Dendritic cell treated with granulocyte-macrophage colony-stimulating factor and Interleukin-4, amounts not matched to agents 40 ng/mL and 50 ng/mL, for 4 days (primary cell): ENCODE measurements around the gene P4HA2.

Experiments used
- H3K27ac Mint-ChIP-seq: one replicate; pipeline ENCODE4 v1.8.0; 2022; ENCODE audit warnings: mild to moderate bottlenecking, mixed read lengths
- H3K27me3 Mint-ChIP-seq: one replicate; pipeline ENCODE4 v1.8.0; 2022; ENCODE audit warnings: mild to moderate bottlenecking, mixed read lengths
- H3K36me3 Mint-ChIP-seq: one replicate; pipeline ENCODE4 v1.8.0; 2022; ENCODE audit warnings: low read depth, mixed read lengths
- H3K4me1 Mint-ChIP-seq: one replicate; pipeline ENCODE4 v1.8.0; 2022; ENCODE audit warnings: low read depth, mixed read lengths
- H3K4me3 Mint-ChIP-seq: one replicate; pipeline ENCODE4 v1.8.0; 2022; ENCODE audit warnings: mild to moderate bottlenecking, moderate library complexity, mixed read lengths
- H3K9me3 Mint-ChIP-seq: one replicate; pipeline ENCODE4 v1.8.0; 2022; ENCODE audit warnings: mixed read lengths
- intact Hi-C: fragments of 100-400 bp; cut with micrococcal nuclease; formaldehyde crosslinking; loops from one replicate; pipeline ENCODE4 v1.15.0; 2022

P4HA2 gene

DNA sequence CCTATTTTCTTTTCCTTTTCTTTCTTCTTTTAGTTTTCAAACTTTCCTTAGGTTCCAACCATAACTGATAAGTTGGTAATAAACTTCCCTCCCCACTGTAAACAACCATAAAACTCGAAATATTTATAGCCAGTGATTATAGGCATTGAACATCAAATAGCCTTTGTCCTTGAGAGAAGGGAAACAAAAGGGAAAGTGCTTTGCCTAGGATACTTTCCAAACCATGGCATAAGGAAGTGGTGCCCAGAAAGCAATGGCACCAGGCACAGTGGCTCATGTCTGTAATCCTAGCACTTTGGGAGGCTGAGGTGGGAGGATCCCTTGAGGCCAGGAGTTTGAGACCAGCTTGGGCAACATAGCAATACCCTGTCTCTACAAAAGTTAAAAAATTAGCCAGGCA, 17.9 kb upstream of the P4HA2 start:
- Mint-ChIP-seq H3K9me3 (peaks cover 31% of the 10 kb centered on the region), H3K4me1 (peaks cover 3% of the 10 kb centered on the region), H3K27me3 (peaks cover 17% of the 10 kb centered on the region), H3K27ac (no peak overlapping the region), H3K36me3 (no peaks in the 10 kb centered on the region), H3K4me3 (no peak overlapping the region)
- intact Hi-C loops = no loop called here

DNA sequence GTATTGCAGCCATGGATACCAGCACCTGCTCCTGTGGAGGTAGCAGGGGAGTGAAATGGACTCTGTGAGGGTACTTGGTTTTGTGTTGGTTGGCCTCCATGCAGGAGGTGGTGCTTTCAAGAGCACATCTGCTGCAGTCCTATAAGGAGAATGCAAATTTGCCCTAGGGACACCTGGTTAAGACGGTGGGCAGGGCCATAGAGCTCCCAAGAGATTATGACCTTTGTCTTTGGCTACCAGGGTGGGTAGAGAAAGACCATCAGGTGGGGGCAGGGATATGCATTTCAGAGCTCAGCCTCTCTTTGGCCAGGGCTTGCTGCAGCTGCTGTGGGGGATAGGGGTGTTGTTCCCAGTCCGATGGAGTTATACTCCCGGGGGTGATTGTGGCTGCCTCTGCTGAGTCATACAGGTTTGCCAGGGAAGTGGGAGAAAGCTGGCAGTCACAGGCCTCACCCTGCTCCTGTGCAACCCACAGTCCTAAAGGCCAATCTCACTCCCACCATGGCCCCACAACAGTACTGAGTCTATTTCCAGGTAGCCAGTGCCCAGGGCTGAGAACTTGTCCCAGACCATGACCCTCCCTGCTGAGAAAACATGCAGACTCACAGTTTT, 15.8 kb upstream of the P4HA2 start:
- Mint-ChIP-seq H3K4me3 (no peak overlapping the region), H3K27ac (no peak overlapping the region), H3K27me3 (peaks cover 13% of the 10 kb centered on the region), H3K9me3 (peaks cover 31% of the 10 kb centered on the region), H3K4me1 (peaks cover 5% of the 10 kb centered on the region), H3K36me3 (no peaks in the 10 kb centered on the region)
- intact Hi-C loops = no loop called here

DNA sequence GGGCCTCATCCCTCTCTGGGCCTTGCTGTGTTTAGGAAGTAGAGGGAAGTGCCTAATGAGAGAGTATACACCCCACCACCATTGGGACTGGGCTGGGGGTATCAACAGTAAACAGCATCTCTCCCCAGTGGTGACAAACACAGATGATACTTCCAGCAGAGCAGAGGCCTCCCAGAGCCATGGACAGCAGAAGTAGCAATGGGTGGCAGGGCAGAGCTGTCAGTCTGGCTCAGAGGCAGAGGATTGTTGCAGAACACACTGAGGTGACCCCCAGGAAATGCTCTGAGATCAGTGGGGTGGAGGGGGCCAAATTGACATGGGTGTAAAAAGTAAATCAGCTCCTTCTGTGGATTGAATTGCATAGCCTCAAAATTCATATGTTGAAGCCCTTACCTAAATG, 12.1 kb upstream of the P4HA2 start:
- Mint-ChIP-seq H3K27me3 (peaks cover 8% of the 10 kb centered on the region), H3K27ac (no peak overlapping the region), H3K36me3 (no peaks in the 10 kb centered on the region), H3K4me1 (peaks cover 5% of the 10 kb centered on the region), H3K9me3 (peaks cover 15% of the 10 kb centered on the region), H3K4me3 (no peak overlapping the region)
- intact Hi-C loops = loop anchor here (10.0 kb wide), 1 partner anchor 175 kb away; the partner anchor contains the start of gene IL3

DNA sequence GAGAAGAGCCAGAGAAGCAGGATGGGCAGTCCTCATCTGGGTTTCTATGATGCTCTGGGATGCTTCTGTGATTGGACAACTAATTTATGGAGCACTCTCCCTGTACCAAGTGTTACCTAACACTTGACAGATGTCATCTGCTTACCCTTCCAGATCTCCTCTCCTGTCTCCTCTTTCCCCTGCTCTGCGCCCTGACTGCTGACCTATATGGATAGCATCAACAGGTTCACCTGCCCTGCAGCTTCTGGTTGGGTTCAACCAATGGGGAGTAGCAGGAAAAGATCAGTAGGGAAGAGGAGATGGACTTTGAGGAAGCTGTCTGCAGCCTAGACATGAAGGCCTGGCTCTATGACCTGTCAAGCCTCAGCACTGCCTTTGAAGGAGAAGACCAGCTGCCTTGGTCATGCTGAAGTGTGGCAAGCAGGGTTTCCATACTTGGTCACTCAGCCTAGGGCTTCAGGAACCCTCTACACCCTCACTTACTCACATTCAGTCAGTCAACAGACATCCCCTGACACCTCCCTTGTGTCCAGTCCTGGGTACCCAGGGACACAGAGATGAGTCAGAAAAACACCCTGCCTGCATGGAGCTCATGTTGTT, 11.3 kb upstream of the P4HA2 start:
- H3K36me3 Mint-ChIP-seq = no peaks in the 10 kb centered on the region
- no peak overlapping the region for H3K27ac Mint-ChIP-seq
- peaks cover 8% of the 10 kb centered on the region for H3K9me3 Mint-ChIP-seq
- H3K4me1 Mint-ChIP-seq = peaks cover 5% of the 10 kb centered on the region
- H3K27me3 Mint-ChIP-seq = peaks cover 6% of the 10 kb centered on the region
- intact Hi-C loops = loop anchor here (10.0 kb wide), 1 partner anchor 174 kb away; the partner anchor contains the start of gene IL3
- no peak overlapping the region for H3K4me3 Mint-ChIP-seq

DNA sequence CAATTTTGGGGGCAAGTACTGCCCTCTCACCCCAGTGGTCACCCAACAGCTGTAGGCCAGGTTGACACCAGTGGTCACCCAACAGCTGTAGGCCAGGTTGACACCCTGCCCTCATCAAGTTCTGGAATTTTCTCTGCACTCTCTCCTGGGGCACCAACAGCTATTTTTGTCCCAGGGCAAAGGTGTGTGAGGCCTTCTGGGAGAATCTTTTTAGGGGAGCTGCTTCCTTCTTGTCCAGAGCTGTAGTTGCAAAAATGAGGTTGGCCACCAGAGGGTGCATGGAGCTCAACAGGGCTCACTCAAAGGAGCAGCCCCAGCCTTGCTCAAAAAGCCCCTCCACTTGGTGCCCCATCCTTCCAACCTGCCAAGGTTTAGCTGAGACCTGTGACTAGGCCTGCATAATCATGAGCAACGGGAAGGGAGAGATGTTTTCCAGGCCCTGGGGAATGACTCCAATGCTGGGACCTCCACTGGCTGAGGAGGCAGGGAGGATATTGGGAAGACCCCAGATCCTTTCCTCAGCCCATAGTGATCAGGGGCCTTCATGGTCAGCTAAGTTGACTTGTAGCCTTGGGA, 10.6 kb upstream of the P4HA2 start:
- Mint-ChIP-seq H3K4me1 (peaks cover 5% of the 10 kb centered on the region), H3K36me3 (no peaks in the 10 kb centered on the region), H3K9me3 (peaks cover under 1% of the 10 kb centered on the region), H3K27ac (no peak overlapping the region), H3K27me3 (peaks cover 4% of the 10 kb centered on the region), H3K4me3 (no peak overlapping the region)
- intact Hi-C loops = loop anchor here (10.0 kb wide), 1 partner anchor 173 kb away; the partner anchor contains the start of gene IL3

DNA sequence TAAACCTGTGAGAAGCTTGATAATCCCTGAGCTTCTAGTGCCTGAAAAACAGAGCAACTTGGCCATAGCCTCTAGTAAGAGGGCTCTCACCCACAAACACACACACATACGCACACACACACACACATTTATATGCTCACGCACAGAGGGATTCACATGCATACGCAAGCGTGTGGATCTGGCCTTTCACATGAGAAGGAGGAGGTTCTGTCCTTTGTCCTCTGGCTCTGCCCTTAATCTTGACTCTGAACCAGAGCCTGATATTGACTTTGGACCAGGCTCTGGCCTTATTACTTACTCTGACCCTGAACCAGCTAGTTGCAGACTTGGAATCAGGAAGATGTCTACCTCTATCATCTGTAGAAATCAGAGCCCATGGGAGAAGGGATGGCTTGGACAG, 10.0 kb upstream of the P4HA2 start:
- Mint-ChIP-seq H3K4me3 (no peak overlapping the region), H3K36me3 (no peaks in the 10 kb centered on the region), H3K27ac (no peak overlapping the region), H3K4me1 (peaks cover 5% of the 10 kb centered on the region), H3K27me3 (peaks cover 2% of the 10 kb centered on the region), H3K9me3 (no peaks in the 10 kb centered on the region)
- intact Hi-C loops = loop anchor here (10.0 kb wide), 1 partner anchor 173 kb away; the partner anchor contains the start of gene IL3

DNA sequence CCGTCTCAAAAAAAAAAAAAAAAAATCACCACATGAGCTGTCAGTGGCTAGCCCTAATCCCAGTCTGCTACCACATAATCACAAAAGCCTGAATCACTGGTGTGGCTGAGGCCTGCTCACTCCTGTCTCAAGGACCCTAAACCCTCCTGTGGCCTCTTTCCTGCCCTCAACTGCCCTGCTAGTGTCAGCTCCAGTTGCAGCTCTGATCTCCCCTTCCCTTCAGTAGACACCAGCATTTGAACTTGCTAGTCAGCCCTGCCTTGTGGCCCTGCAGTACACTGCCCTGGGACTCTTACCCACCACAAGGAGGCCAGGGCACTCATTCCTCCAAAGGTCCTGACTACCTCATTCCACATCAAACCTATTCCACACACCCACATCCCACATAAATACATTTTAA, 9.5 kb upstream of the P4HA2 start:
- Mint-ChIP-seq H3K4me1 (peaks cover 5% of the 10 kb centered on the region), H3K27ac (no peak overlapping the region)
- intact Hi-C loops = loop anchor here (10.0 kb wide), 1 partner anchor 172 kb away; the partner anchor contains the start of gene IL3

DNA sequence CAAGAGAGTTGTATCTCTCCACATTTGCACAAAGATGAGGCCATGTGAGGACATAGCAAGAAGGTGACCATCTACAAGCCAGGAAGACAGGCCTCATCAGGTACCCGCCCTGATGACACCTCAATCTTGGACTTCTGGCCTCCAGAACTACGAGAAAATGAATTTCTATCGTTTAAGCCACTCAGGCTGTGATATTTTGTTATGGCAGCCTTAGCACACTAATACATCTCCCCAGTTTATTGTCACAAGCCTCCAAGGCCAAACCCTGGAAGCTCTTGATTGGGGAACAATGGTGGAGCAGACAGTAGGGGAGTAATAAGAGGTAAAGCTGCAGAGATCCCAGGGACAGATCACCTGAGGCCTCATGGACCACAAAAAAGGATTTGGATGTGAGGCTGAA, 7.7 kb upstream of the P4HA2 start:
- no peaks in the 10 kb centered on the region for H3K36me3 Mint-ChIP-seq
- intact Hi-C loops = loop anchor here (10.0 kb wide), 1 partner anchor 171 kb away; the partner anchor contains the start of gene IL3
- no peaks in the 10 kb centered on the region for H3K9me3 Mint-ChIP-seq
- peaks cover 12% of the 10 kb centered on the region for H3K27me3 Mint-ChIP-seq
- H3K4me3 Mint-ChIP-seq = no peak overlapping the region
- H3K27ac Mint-ChIP-seq = no peak overlapping the region
- H3K4me1 Mint-ChIP-seq = peaks cover 5% of the 10 kb centered on the region

More for the DNA sequence above, 9.5 kb upstream of the P4HA2 start:
- Mint-ChIP-seq H3K9me3 (no peaks in the 10 kb centered on the region), H3K36me3 (no peaks in the 10 kb centered on the region), H3K27me3 (peaks cover 3% of the 10 kb centered on the region), H3K4me3 (no peak overlapping the region)

DNA sequence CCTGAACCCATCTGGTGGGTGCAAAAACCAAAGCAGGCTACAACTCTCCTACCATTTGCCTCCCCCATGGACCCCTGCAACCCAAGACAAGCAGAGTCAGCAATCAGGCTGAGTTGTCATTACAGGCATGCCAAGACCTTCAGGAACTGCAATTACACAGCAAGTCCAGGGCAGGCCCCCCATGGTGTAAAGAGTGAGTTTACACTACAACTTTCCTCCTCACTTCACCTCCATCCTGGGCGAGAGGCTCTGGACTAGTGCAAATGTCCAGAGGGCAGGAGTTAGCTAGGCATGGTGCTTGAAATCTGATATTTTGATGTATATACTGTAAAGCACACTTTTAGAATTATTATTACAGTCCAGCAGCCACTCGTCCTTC, 7.0 kb upstream of the P4HA2 start:
- peaks cover 10% of the 10 kb centered on the region for H3K4me1 Mint-ChIP-seq
- no peak overlapping the region for H3K4me3 Mint-ChIP-seq
- peaks cover 18% of the 10 kb centered on the region for H3K27me3 Mint-ChIP-seq
- intact Hi-C loops = loop anchor here (10.0 kb wide), 1 partner anchor 170 kb away; the partner anchor contains the start of gene IL3
- H3K9me3 Mint-ChIP-seq = no peaks in the 10 kb centered on the region
- H3K36me3 Mint-ChIP-seq = no peaks in the 10 kb centered on the region
- no peak overlapping the region for H3K27ac Mint-ChIP-seq

DNA sequence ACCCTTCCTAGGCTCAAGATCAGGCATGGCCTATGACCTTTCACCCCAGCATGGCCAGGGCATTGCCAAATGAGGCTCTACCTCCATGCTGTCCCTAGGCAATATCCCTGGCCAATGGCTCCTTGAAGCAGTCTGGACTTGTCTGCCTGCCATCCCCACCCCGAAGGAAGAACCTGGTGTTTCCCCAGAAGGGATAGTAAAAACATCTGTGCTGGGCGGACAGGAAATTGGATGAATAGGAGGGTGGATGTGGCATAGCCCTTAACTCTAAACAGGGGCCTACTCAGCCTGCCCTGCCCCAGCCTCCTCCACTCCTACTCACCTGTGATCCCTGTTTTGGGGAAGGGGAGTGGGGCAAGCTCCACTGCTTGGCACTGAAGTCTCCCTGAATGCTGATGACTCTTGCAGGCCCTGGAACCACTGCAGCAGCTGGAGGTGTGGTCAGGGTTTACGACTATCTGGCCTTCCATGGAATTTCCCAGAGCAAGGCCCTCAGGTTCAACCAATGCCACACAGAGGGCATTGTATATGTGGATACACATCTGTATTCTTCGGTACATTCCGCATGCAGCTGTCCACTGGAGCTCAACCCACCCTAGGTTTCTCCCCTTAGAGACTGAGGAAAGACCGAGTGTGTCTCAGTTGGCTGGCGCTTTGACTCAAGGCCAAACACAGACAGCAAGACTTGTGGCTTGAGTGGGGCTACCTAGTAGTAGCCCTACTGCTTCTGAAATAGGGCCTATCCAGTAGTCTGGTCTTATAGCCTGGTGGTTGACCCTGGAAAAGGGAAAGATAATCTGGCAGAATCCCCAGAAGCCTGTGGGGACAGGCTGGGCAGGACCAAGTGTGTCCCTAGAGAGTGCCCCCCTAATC, 6.4 kb upstream of the P4HA2 start:
- intact Hi-C loops = loop anchor here (10.0 kb wide), 1 partner anchor 169 kb away; the partner anchor contains the start of gene IL3
- no peaks in the 10 kb centered on the region for H3K9me3 Mint-ChIP-seq
- peaks cover 11% of the 10 kb centered on the region for H3K4me1 Mint-ChIP-seq
- peaks cover 24% of the 10 kb centered on the region for H3K27me3 Mint-ChIP-seq
- H3K36me3 Mint-ChIP-seq = no peaks in the 10 kb centered on the region
- no peak overlapping the region for H3K27ac Mint-ChIP-seq
- no peak overlapping the region for H3K4me3 Mint-ChIP-seq

DNA sequence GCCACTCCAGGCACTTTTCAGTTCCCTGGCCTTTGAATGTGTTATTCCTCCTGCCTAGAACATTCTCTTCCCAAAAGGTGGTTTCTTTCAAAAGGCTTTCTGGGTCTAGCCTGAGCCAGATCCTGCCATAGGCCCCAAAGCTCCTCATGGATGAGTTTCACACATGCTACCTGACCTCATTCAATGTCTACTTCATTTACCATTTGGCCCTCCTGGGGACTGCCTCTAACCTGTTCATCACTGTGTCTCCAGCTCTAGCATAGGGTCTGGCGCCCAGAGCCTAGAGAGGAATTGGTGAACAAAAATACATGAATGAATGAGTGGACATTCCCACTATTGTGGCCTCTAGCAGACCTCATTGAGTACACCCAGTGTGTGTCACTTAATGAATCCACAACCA, 5.4 kb upstream of the P4HA2 start:
- Mint-ChIP-seq H3K27me3 (peaks cover 34% of the 10 kb centered on the region), H3K4me3 (no peak overlapping the region), H3K36me3 (no peaks in the 10 kb centered on the region), H3K9me3 (no peaks in the 10 kb centered on the region), H3K27ac (no peak overlapping the region), H3K4me1 (peaks cover 14% of the 10 kb centered on the region)
- intact Hi-C loops = loop anchor here (10.0 kb wide), 1 partner anchor 168 kb away; the partner anchor contains the start of gene IL3

DNA sequence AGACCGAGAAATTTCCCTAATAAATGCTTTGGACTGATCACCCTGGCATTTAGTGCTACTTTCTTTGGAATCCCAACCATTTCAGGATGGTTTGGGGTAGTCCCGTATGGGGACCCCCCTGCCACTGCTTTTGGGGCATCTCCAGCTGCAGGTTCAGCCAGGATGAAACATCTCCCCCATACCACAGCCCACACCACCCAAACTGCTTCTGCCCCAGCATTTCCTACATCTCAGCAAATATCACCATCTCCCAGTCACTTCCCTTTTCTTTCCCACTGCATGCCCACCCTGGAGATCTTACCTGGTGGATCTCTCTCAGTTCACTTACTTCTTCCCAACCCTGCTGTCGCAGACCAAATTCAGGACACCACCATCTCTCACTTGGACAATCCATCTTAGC, 4.8 kb upstream of the P4HA2 start:
- no peak overlapping the region for H3K4me3 Mint-ChIP-seq
- H3K9me3 Mint-ChIP-seq = no peaks in the 10 kb centered on the region
- peaks cover 16% of the 10 kb centered on the region for H3K4me1 Mint-ChIP-seq
- H3K36me3 Mint-ChIP-seq = no peaks in the 10 kb centered on the region
- peaks cover 35% of the 10 kb centered on the region for H3K27me3 Mint-ChIP-seq
- H3K27ac Mint-ChIP-seq = no peak overlapping the region
- intact Hi-C loops = loop anchor here (10.0 kb wide), 1 partner anchor 168 kb away; the partner anchor contains the start of gene IL3

DNA sequence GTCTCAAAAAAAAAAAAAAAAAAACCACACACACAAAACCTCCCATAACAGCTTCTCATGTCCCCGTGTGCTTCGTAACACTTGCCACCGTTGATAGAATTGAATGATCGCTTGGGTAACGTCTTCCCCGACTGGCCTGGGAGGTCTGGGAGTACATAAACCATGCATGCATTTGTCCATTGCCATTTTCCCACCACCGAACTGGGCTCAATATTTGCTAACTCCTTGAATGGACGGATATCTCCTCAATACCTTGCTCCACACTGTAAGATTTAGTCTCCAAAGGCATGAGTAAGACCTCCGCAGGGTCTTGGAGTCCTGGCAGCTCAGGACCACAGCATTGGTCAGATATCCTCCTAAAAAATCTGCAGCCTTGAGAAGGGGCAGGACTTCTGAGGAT, 3.2 kb upstream of the P4HA2 start:
- Mint-ChIP-seq H3K36me3 (no peaks in the 10 kb centered on the region), H3K9me3 (no peaks in the 10 kb centered on the region), H3K27ac (no peak overlapping the region), H3K4me3 (no peak overlapping the region), H3K27me3 (peaks cover 46% of the 10 kb centered on the region), H3K4me1 (peaks cover 24% of the 10 kb centered on the region)
- intact Hi-C loops = loop anchor here (10.0 kb wide), 1 partner anchor 166 kb away; the partner anchor contains the start of gene IL3
